Testis (tissue), 3 donors: ENCODE results near the gene RAB39B. TPM values are rescaled to one million over a fixed set of nuclear protein-coding genes. Genes with fewer than 3 reads are reported as not detected.

ENCODE experiments used
- DNase-seq: peaks from one replicate; pipeline ENCODE4 v3.0.0-alpha.2; 2019
- H3K27ac ChIP-seq, 2 donors: fragments of 200-600 bp; sonication (generic); one replicate each; pipeline ENCODE4 v1.5.1; 2019
- H3K27me3 ChIP-seq: fragments of 200-600 bp; sonication (generic); one replicate; pipeline ENCODE4 v1.5.1; 2019
- H3K36me3 ChIP-seq: fragments of 200-600 bp; sonication (generic); one replicate; pipeline ENCODE4 v1.5.1; 2017; ENCODE audit warnings: low read depth; ENCODE audit errors: missing control alignments
- H3K4me1 ChIP-seq: fragments of 200-600 bp; sonication (generic); one replicate; pipeline ENCODE4 v1.5.1; 2019
- H3K4me3 ChIP-seq, 2 donors: fragments of 200-600 bp; sonication (generic); one replicate each; pipeline ENCODE4 v1.5.1; 2017 to 2019
- H3K9me3 ChIP-seq: fragments of 200-600 bp; sonication (generic); one replicate; pipeline ENCODE4 v1.5.1; 2017
- POLR2A ChIP-seq: fragments of 450-650 bp; IDR thresholded peaks from one replicate; pipeline ENCODE4 v1.6.1; 2017; ENCODE audit warnings: antibody characterized with exemption, mild to moderate bottlenecking, moderate library complexity
- WGBS, 2 donors: methylation state at CpG; one replicate each; pipeline ENCODE4 v1.1.5; 2018; 5-methylcytosine and 5-hydroxymethylcytosine counted together
- intact Hi-C: fragments of 100-400 bp; cut with DNase I; formaldehyde crosslinking; loops from one replicate; pipeline ENCODE4 v1.15.1; 2023; ENCODE audit warnings: low total_unique reads
- polyA plus RNA-seq: library from polyadenylated mRNA; stranded (reverse); fragments of 350-450 nt; fragmentation: Illumina TruSeq; extraction: RNeasy Lipid Tissue Mini Kit (QIAGEN cat#74804); gene quantifications from one replicate; pipeline ENCODE4 v1.2.3, GENCODE V29; 2014; ENCODE audit warnings: low read depth, low replicate concordance; ENCODE audit not compliant: insufficient read depth
- small RNA-seq, 2 donors: library from RNA; depleted of rRNA; stranded (forward); fragments of <200 nt; gene quantifications; one replicate each; pipeline ENCODE3, GENCODE V24; 2016
- total RNA-seq, 2 donors: library from RNA; depleted of rRNA; stranded (reverse); fragments of >200 nt; gene quantifications; one replicate each; pipeline ENCODE4 v1.2.3, GENCODE V29; 2016
- TF ChIP-seq, protein P1 (sequence below), 3 experiments: fragments of 450-650 bp in 2 of 3; fragments of 200-600 bp in 1 of 3; sonication (generic) in 1 of 3; IDR thresholded peaks; one replicate each; pipeline ENCODE4 v1.5.1; 2016 to 2019; ENCODE audit warnings: antibody characterized with exemption in 3 of 3, mild to moderate bottlenecking in 2 of 3, moderate library complexity in 1 of 3

The RAB39B gene
- total and polyA plus RNA-seq, 3 donors from 2014 or later: 1.8 to 3.4 (median 2.5) TPM

GRCh38 chrX:155213731-155214130, 50.6 kb downstream of the RAB39B start:
- Histone ChIP-seq H3K4me1 (peaks cover 3% of the 10 kb centered on the region), H3K4me3 (no peak overlapping the region), H3K27me3 (no peaks in the 10 kb centered on the region), H3K9me3 (no peaks in the 10 kb centered on the region), H3K36me3 (no peaks in the 10 kb centered on the region), H3K27ac (no peak overlapping the region)
- intact Hi-C loops: no loop called here
- TF ChIP-seq POLR2A: no peak
- TF ChIP-seq, protein P1, sequence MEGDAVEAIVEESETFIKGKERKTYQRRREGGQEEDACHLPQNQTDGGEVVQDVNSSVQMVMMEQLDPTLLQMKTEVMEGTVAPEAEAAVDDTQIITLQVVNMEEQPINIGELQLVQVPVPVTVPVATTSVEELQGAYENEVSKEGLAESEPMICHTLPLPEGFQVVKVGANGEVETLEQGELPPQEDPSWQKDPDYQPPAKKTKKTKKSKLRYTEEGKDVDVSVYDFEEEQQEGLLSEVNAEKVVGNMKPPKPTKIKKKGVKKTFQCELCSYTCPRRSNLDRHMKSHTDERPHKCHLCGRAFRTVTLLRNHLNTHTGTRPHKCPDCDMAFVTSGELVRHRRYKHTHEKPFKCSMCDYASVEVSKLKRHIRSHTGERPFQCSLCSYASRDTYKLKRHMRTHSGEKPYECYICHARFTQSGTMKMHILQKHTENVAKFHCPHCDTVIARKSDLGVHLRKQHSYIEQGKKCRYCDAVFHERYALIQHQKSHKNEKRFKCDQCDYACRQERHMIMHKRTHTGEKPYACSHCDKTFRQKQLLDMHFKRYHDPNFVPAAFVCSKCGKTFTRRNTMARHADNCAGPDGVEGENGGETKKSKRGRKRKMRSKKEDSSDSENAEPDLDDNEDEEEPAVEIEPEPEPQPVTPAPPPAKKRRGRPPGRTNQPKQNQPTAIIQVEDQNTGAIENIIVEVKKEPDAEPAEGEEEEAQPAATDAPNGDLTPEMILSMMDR (IDR thresholded peaks at IDR 0.05): no peak
- 85 to 89% methylated on average over 4 of the region's 4 CpGs for WGBS, 2 donors
- DNase-seq: no peak

GRCh38 chrX:155211208-155211607, 53.1 kb downstream of the RAB39B start:
- H3K27me3 ChIP-seq: no peaks in the 10 kb centered on the region
- intact Hi-C loops: no loop called here
- H3K27ac ChIP-seq: no peak overlapping the region
- H3K4me3 ChIP-seq: no peak overlapping the region
- WGBS, 2 donors: 90 to 97% methylated on average over 3 of the region's 3 CpGs
- DNase-seq: no peak
- H3K36me3 ChIP-seq: no peaks in the 10 kb centered on the region
- H3K4me1 ChIP-seq: no peaks in the 10 kb centered on the region
- H3K9me3 ChIP-seq: no peaks in the 10 kb centered on the region
- no peak for TF ChIP-seq POLR2A
- TF ChIP-seq, protein P1 (IDR thresholded peaks at IDR 0.05): no peak

Small RNA genes lying within 50 kb of the gene (small RNA-seq; reads per million reads assigned to genes)
- gene AC234781.4: 0 reads per million in 2 donors

Other genes with a start within 250 kb of the RAB39B start
- 10 to 100 TPM; 25.0 to 35.2 TPM for gene F8, start 241.8 kb downstream of the RAB39B start, total RNA-seq
- 18.0 TPM for gene F8, start 241.8 kb downstream of the RAB39B start, polyA plus RNA-seq
- 10 to 100 TPM; 65.0 to 71.7 TPM for gene FUNDC2, start 237.6 kb downstream of the RAB39B start, total RNA-seq
- 104 TPM for gene FUNDC2, start 237.6 kb downstream of the RAB39B start, polyA plus RNA-seq
- 10 to 100 TPM; 25.4 to 29.8 TPM for gene CMC4, start 193.4 kb downstream of the RAB39B start, total RNA-seq
- gene CMC4, start 193.4 kb downstream of the RAB39B start, polyA plus RNA-seq: 8.5 TPM
- gene MTCP1, start 193.4 kb downstream of the RAB39B start, total RNA-seq: 10 to 100 TPM; 25.0 to 25.5 TPM
- 23.3 TPM for gene MTCP1, start 193.4 kb downstream of the RAB39B start, polyA plus RNA-seq
- 1 to 10 TPM; 2.8 to 3.4 TPM for gene BRCC3, start 193.0 kb downstream of the RAB39B start, total RNA-seq
- 1.4 TPM for gene BRCC3, start 193.0 kb downstream of the RAB39B start, polyA plus RNA-seq
- 10 to 100 TPM; 14.8 to 20.9 TPM for gene VBP1, start 48.0 kb downstream of the RAB39B start, total RNA-seq
- 26.5 TPM for gene VBP1, start 48.0 kb downstream of the RAB39B start, polyA plus RNA-seq
- 1 to 10 TPM; 3.5 TPM for gene CLIC2, start 70.1 kb upstream of the RAB39B start, total RNA-seq
- 3.9 TPM for gene CLIC2, start 70.1 kb upstream of the RAB39B start, polyA plus RNA-seq
- gene F8A2, start 117.6 kb upstream of the RAB39B start, total RNA-seq: not detected
- not detected for gene F8A2, start 117.6 kb upstream of the RAB39B start, polyA plus RNA-seq
- gene F8A3, start 194.1 kb upstream of the RAB39B start, total RNA-seq: 10 to 100 TPM; 20.8 to 28.6 TPM
- gene F8A3, start 194.1 kb upstream of the RAB39B start, polyA plus RNA-seq: 6.1 TPM